K562 (cell line): Measurements from ENCODE around the gene EDARADD. TPM values are rescaled to one million over a fixed set of nuclear protein-coding genes. Genes with fewer than 3 reads are reported as not detected.
A peak's percentile ranks its signal among the peaks of the same experiment; 100 is the strongest.

ENCODE experiments used
- ATAC-seq: fragments of 200-7000 bp; cut with Tn5 transposase; 3 replicates; pipeline ENCODE4 v1.9.1; 2020; ENCODE audit warnings: moderate library complexity
- BruUV-seq: library from RNA; stranded (reverse); fragments of 400-500 nt; replicated peaks from 2 replicates; lab custom pipeline; 2021; lab: Mats Ljungman, UMichigan
- CTCF ChIA-PET: fragments of 300-600 bp; formaldehyde crosslinking; extraction: SDS; loops from one replicate; lab custom pipeline; 2021; ENCODE audit warnings: low intra/inter-chr PET ratio; lab: Yijun Ruan, JAX
- POLR2A ChIA-PET: fragments of 300-600, 350-650 bp; sonication (Branson Sonifier 250); formaldehyde crosslinking; extraction: SDS; loops from one replicate; lab custom pipeline; 2021; ENCODE audit warnings: antibody characterized with exemption, inconsistent platforms; lab: Yijun Ruan, JAX
- DNase-seq, 4 experiments: peaks; one replicate each; pipeline versions ENCODE4 v3.0.0 to v3.0.0-alpha.2; 2011 to 2018; ENCODE audit warnings: low spot score in 3 of 4, mixed read lengths in 3 of 4; ENCODE audit errors: extremely low read depth in 1 of 4
- FAIRE-seq: peaks from 2 replicates; lab custom pipeline; 2011; peaks lifted over from hg19 to GRCh38; lab: Jason Lieb, UNC
- H2AFZ ChIP-seq: 2 replicates; pipeline ENCODE4 v1.6.0; 2011; ENCODE audit warnings: low read depth, low read length, control low read depth, inconsistent platforms
- H3K27ac ChIP-seq: fragments of 200-600 bp; 3 replicates; pipeline ENCODE4 v1.8.0; 2011; ENCODE audit warnings: low read depth, mild to moderate bottlenecking, control low read depth, inconsistent platforms, low read length, moderate library complexity, mixed read lengths; ENCODE audit errors: extremely low read depth
- H3K27me3 ChIP-seq, 2 experiments: fragments of 300-600 bp in 1 of 2; 2 replicates in 1 of 2; 3 replicates in 1 of 2; pipeline versions ENCODE4 v1.6.0 to v1.8.0; 2011; ENCODE audit warnings: inconsistent platforms in 2 of 2, low read length in 2 of 2, mild to moderate bottlenecking in 1 of 2, mixed read lengths in 1 of 2, moderate library complexity in 1 of 2; ENCODE audit not compliant: control insufficient read depth in 2 of 2, insufficient read depth in 2 of 2
- H3K36me3 ChIP-seq: fragments of 300-600 bp; 3 replicates; pipeline ENCODE4 v1.8.0; 2011; ENCODE audit warnings: mild to moderate bottlenecking, low read length, inconsistent platforms; ENCODE audit not compliant: control insufficient read depth, insufficient read depth
- H3K4me1 ChIP-seq, 2 experiments: fragments of 200-600 bp in 1 of 2; replicated peaks in 1 of 2; 2 replicates in 1 of 2; 3 replicates in 1 of 2; pipeline versions ENCODE4 v1.5.1 to v1.8.0; 2011; ENCODE audit warnings: inconsistent platforms in 2 of 2, low read length in 2 of 2, mild to moderate bottlenecking in 1 of 2, mixed read lengths in 1 of 2, moderate library complexity in 1 of 2; ENCODE audit not compliant: control insufficient read depth in 2 of 2, insufficient read depth in 2 of 2
- H3K4me2 ChIP-seq: 2 replicates; pipeline ENCODE4 v1.6.1; 2011; ENCODE audit warnings: low read length, control low read depth, inconsistent platforms, mixed read lengths; ENCODE audit not compliant: insufficient read depth
- H3K4me3 ChIP-seq: fragments of 200-600 bp; sonication (generic), shearing (Covaris generic); 2 replicates; pipeline ENCODE4 v1.5.1; 2016; ENCODE audit warnings: control low read depth, inconsistent platforms
- H3K79me2 ChIP-seq: fragments of 200-600 bp; 3 replicates; pipeline ENCODE4 v1.8.0; 2011; ENCODE audit warnings: low read length, inconsistent platforms; ENCODE audit not compliant: control insufficient read depth, insufficient read depth
- H3K9ac ChIP-seq, 2 experiments: 2 replicates each; pipeline versions ENCODE4 v1.6.0 to v1.6.1; 2011; ENCODE audit warnings: low read depth in 2 of 2, low read length in 2 of 2, control low read depth in 1 of 2, inconsistent platforms in 1 of 2, mild to moderate bottlenecking in 1 of 2, mixed read lengths in 1 of 2; ENCODE audit not compliant: insufficient read depth in 1 of 2
- H3K9me1 ChIP-seq: one replicate; pipeline ENCODE4 v1.6.0; 2011; ENCODE audit warnings: inconsistent platforms, mild to moderate bottlenecking, low read length, moderate library complexity; ENCODE audit not compliant: control insufficient read depth, insufficient read depth
- H3K9me3 ChIP-seq: replicated peaks from 2 replicates; pipeline ENCODE4 v1.5.1; 2011; ENCODE audit warnings: low read depth, low read length, inconsistent platforms; ENCODE audit not compliant: control insufficient read depth, insufficient read depth
- H4K20me1 ChIP-seq: replicated peaks from 2 replicates; pipeline ENCODE4 v1.6.1; 2011; ENCODE audit warnings: low read length, inconsistent platforms, mixed read lengths; ENCODE audit not compliant: control insufficient read depth, insufficient read depth
- TBL1XR1 ChIP-seq, 2 experiments: IDR thresholded peaks; 2 replicates each; pipeline ENCODE4 v1.6.1; 2012; ENCODE audit warnings: improper control_type of control experiment in 2 of 2, low read length in 2 of 2, mild to moderate bottlenecking in 1 of 2
- WGBS: fragments of 100-300 bp; shearing (Covaris generic); methylation state at CpG from one replicate; pipeline ENCODE4 v1.1.6; 2016; ENCODE audit warnings: low coverage, mixed read lengths; ENCODE audit not compliant: insufficient coverage; ENCODE audit errors: missing lambda C conversion rate; 5-methylcytosine and 5-hydroxymethylcytosine counted together
- in situ Hi-C: fragments of 300-500 bp; cut with MboI; formaldehyde crosslinking; loops from 4 replicates; pipeline ENCODE4 v1.15.0; 2018; ENCODE audit warnings: inconsistent platforms, mixed read lengths
- intact Hi-C: fragments of 100-400 bp; cut with micrococcal nuclease; formaldehyde crosslinking; loops from 2 replicates; pipeline ENCODE4 v1.14.2; 2022
- polyA plus RNA-seq, 8 experiments: library from polyadenylated mRNA; depleted of rRNA in 4 of 8; stranded (reverse) in 5 of 8; unstranded in 3 of 8; fragments of >200 nt; fragmentation: Nextera tagmentation in 2 of 8; fragmentation: Illumina TruSeq in 1 of 8; extraction: Ambion mirVana in 2 of 8; extraction: Trizol in 1 of 8; gene quantifications; 2 replicates each; pipeline versions ENCODE4 v1.2.1 to v1.2.3, GENCODE V29; 2011 to 2014; ENCODE audit warnings: inconsistent platforms in 1 of 8, missing spikeins in 1 of 8
- total RNA-seq, 7 experiments: library from RNA; depleted of rRNA in 6 of 7; stranded (reverse); fragments of >200 nt in 6 of 7; fragmentation: Illumina TruSeq in 2 of 7; extraction: Trizol in 2 of 7; gene quantifications; 2 replicates each; pipeline versions ENCODE4 v1.2.1 to v1.2.3, GENCODE V29; 2011 to 2021; ENCODE audit warnings: low replicate concordance in 1 of 7
- TF ChIP-seq, protein P1 (sequence below), 3 experiments: IDR thresholded peaks in 2 of 3; conservative IDR thresholded peaks in 1 of 3; 2 replicates each; pipeline ENCODE4 v1.5.1; 2011 to 2012; ENCODE audit warnings: low read length in 3 of 3, mild to moderate bottlenecking in 3 of 3, control low read depth in 2 of 3, improper control_type of control experiment in 1 of 3, inconsistent platforms in 1 of 3, low read depth in 1 of 3, mixed read lengths in 1 of 3, moderate library complexity in 1 of 3; ENCODE audit not compliant: insufficient read depth in 2 of 3
- TF ChIP-seq, protein P2 (sequence below): fragments of 250-450 bp; sonication (Bioruptor Pico); IDR thresholded peaks from 2 replicates; pipeline ENCODE4 v1.4.0; 2020; ENCODE audit warnings: mild to moderate bottlenecking, moderate library complexity

EDARADD gene
- total and polyA plus RNA-seq, 9 of the 15 experiments (the other 6 are each of a cell fraction or from before 2014, with no cell fraction given), result 0.46 to 32.4 (median 20.6) TPM

- H3K4me3 ChIP-seq, result no peak overlapping the region
Observed at GRCh38 chr1:236425031-236425663, 31.1 kb downstream of the EDARADD start.

More at GRCh38 chr1:236425031-236425663, 31.1 kb downstream of the EDARADD start:
- BruUV-seq, result no TSS peak
- POLR2A ChIA-PET, result interaction anchor here (0.6 to 1.1 kb wide), 2 partner anchors 9 to 138 kb away, joined by 3 read pairs; no protein-coding TSS in a partner anchor
- Histone ChIP-seq H3K27ac (no peak overlapping the region), H4K20me1 (no peaks in the 10 kb centered on the region; the same call in 1 of the 2 replicates)
- CTCF ChIA-PET, result no interaction called here
- DNase-seq, result peak in 2 of 4 experiments; percentile 28 to 38
- TF ChIP-seq, protein P1, sequence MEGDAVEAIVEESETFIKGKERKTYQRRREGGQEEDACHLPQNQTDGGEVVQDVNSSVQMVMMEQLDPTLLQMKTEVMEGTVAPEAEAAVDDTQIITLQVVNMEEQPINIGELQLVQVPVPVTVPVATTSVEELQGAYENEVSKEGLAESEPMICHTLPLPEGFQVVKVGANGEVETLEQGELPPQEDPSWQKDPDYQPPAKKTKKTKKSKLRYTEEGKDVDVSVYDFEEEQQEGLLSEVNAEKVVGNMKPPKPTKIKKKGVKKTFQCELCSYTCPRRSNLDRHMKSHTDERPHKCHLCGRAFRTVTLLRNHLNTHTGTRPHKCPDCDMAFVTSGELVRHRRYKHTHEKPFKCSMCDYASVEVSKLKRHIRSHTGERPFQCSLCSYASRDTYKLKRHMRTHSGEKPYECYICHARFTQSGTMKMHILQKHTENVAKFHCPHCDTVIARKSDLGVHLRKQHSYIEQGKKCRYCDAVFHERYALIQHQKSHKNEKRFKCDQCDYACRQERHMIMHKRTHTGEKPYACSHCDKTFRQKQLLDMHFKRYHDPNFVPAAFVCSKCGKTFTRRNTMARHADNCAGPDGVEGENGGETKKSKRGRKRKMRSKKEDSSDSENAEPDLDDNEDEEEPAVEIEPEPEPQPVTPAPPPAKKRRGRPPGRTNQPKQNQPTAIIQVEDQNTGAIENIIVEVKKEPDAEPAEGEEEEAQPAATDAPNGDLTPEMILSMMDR (IDR thresholded peaks at IDR 0.05 in 2 of 3, conservative IDR thresholded peaks at IDR 0.05 in 1 of 3; ENCODE audit: insufficient read depth in 2 of 3, low read depth in 1 of 3, low read length in 3 of 3), result peak; percentile 20 to 33 (median 23); a peak in 2 of 6 replicates
- TF ChIP-seq TBL1XR1 (IDR thresholded peaks at IDR 0.05; ENCODE audit: low read length in 2 of 2), result no peak
- TF ChIP-seq, protein P2, sequence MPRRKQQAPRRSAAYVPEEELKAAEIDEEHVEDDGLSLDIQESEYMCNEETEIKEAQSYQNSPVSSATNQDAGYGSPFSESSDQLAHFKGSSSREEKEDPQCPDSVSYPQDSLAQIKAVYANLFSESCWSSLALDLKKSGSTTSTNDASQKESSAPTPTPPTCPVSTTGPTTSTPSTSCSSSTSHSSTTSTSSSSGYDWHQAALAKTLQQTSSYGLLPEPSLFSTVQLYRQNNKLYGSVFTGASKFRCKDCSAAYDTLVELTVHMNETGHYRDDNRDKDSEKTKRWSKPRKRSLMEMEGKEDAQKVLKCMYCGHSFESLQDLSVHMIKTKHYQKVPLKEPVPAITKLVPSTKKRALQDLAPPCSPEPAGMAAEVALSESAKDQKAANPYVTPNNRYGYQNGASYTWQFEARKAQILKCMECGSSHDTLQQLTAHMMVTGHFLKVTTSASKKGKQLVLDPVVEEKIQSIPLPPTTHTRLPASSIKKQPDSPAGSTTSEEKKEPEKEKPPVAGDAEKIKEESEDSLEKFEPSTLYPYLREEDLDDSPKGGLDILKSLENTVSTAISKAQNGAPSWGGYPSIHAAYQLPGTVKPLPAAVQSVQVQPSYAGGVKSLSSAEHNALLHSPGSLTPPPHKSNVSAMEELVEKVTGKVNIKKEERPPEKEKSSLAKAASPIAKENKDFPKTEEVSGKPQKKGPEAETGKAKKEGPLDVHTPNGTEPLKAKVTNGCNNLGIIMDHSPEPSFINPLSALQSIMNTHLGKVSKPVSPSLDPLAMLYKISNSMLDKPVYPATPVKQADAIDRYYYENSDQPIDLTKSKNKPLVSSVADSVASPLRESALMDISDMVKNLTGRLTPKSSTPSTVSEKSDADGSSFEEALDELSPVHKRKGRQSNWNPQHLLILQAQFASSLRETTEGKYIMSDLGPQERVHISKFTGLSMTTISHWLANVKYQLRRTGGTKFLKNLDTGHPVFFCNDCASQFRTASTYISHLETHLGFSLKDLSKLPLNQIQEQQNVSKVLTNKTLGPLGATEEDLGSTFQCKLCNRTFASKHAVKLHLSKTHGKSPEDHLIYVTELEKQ (CRISPR knock-in tag), result no peak
- TF ChIP-seq, all 486 proteins: peak for 1
- ATAC-seq (peak; percentile 70), FAIRE-seq (no peak)
- H3K9me1 ChIP-seq, result no peaks in the 10 kb centered on the region
- no peaks in the 10 kb centered on the region for H3K27me3 ChIP-seq
- no peak overlapping the region for H2AFZ ChIP-seq
- peaks cover 8 to 11% of the 10 kb centered on the region in 2 experiments; a peak in 3 of 5 replicates for H3K4me1 ChIP-seq
- no peak overlapping the region for H3K4me2 ChIP-seq
- in situ Hi-C loops (no loop called here), intact Hi-C loops (no loop called here)
- H3K9ac ChIP-seq, result 0 out of 4 replicates have a peak overlapping the region, but pooled peaks of 1 of the 2 experiments have one; percentile 2
- 75% methylated on average over 14 of the region's 14 CpGs for WGBS
- peaks cover 13% of the 10 kb centered on the region; the same call in 1 of the 3 replicates for H3K36me3 ChIP-seq
- H3K79me2 ChIP-seq, result no peaks in the 10 kb centered on the region
- H3K9me3 ChIP-seq, result no peaks in the 10 kb centered on the region
